HG03039 (cell line): ENCODE data around the gene EVI5.
"Not testable (repeated sequence)": the region's sequence is repeated elsewhere in the genome, so short reads cannot be mapped to it uniquely, and the experiment has no call there.

ENCODE experiments used
- ATAC-seq: cut with Tn5 transposase; IDR thresholded peaks from one replicate; pipeline ENCODE4 v1.9.1; 2021; ENCODE audit warnings: mild to moderate bottlenecking, moderate library complexity; ENCODE audit not compliant: unreplicated experiment

Gene EVI5

DNA sequence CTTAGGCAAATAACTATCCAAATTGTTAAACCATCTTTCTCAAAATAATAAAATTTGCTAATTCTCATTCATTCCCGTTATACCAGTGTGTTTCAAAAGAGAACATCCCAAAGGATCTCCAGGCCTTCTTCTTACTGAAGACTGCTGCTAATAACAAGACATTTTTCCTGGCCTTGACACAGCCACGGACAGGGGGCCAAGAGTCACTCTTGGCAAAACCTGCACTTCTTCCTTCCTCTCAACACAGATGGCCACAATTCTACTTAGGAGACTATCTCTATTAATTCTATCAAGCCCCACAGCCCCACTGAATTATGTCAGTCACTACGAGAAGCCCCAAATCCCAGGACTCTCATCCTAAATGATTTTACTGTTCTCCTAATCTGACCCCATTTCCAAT, 86.0 kb downstream of the EVI5 start:
- no peak for ATAC-seq

DNA sequence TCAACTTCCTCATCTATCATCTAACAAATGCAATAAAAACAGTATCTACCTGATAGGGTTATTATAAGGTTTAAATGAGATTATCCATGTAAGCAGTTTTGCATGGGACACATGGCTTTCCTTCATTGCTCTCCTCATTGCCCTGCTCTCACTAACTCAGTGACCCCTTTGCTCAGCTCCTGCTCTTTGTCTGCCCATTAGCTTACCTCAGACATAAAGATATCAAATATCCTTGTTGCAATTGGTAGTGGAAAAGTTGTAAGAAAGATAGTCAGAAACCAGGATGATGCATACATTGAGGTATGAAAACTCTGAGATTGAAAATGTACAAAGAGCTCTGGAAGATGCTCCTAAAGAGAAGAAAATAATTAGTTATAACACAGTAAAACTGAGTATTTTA, 89.8 kb downstream of the EVI5 start:
- no peak for ATAC-seq

DNA sequence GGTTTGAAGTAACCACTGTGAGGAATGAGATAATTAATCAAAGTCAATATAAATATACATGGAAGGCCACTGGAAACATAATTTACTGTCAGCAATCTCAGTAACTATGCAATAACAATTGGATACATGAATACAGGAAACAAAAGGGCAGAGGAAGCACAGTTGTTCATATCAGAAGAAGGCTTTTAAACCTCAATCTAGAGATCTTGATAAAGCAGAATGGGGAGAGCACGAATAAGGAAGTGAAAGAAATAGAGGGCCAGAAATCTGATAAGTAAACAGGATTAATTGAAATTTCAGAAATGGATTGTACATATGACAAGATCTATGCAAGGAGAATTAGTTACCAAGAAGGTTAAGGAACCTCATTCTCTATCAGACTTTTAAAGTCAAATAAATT, 93.0 kb downstream of the EVI5 start:
- ATAC-seq = no peak

DNA sequence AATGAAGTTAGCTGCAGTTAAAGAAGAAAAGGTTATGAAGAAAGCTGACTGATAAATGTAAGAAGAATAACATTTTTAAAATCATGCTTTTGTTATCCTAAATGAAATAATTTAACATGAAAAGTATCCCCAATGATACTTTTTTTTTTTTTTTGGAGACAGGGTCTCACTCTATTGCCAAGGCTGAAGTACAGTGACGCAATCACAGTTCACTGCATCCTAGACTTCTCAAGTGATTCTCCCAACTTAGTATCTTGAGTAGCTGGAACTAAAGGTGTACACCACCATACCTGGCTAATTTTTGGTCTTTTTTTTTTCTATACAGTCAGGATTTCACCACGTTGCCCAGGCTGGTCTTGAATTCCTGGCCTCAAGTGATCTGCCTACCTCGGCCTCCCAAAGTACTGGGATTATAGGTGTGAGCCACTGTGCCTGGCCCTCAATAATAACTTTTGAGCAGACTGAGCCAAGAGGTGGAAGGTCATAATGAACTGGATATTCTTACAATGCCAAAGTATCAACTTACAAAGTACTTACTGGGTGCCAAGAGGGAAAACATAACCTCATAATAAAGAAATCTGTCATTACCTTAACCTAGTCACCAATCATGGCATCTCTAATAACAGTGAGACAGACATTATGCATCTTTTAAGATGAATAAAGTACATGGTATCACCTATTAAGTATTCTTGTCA, 94.5 kb downstream of the EVI5 start:
- no peak for ATAC-seq

DNA sequence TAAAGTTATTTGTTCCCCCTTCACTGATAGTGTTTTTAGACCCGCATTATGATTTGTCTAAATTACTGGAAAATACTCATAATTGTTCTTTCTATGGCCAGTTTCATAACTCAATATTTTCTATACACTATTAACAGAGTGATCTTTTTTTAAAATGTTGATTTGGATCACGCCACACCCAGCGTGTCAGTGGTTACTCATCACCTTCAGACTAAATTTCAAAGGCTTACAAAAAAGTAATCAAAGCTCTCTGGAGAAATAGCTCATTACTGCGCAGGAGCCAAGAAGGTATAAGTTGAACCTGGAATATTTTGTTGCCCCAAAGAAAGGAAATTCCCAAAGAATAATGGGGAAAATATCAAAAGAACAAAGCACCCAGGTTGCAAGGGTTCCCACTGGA, 104.9 kb downstream of the EVI5 start:
- ATAC-seq = no peak

DNA sequence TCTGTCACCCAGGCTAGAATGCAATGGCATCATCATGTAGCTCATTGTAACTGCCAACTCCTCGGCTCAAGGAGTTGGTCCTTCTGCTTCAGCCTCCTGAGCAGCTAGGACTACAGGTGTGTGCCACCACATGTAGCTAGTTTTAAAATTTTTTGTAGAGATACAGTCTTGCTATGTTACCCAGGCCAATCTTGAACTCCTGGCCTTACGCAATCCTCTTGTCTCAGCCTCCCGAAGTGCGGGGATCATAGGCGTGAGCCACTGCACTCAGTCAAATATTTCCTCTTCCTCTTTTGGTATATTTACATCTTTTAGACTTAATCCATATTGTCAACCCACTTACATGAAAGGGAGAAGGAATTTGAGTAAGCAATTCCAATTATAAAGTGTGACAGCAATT, 121.1 kb downstream of the EVI5 start:
- no peak for ATAC-seq

DNA sequence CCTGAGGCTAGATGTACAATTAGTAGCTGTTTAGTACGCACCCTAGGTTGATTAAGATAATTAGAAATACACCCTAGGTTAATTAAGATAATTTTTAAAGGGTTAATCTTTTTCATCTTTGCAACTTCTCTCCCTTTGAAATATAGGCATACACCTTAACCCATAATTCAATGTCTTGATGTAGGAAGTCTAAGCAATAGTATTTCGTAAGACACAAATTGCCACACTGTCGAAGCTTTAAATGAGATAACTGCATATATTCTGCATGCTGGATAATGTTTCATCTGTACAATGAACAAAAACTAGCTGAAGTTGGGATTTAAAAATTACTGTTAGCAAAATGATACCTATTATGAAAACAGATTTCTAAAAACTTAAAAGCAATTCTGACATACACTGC, 122.9 kb downstream of the EVI5 start:
- ATAC-seq = no peak

DNA sequence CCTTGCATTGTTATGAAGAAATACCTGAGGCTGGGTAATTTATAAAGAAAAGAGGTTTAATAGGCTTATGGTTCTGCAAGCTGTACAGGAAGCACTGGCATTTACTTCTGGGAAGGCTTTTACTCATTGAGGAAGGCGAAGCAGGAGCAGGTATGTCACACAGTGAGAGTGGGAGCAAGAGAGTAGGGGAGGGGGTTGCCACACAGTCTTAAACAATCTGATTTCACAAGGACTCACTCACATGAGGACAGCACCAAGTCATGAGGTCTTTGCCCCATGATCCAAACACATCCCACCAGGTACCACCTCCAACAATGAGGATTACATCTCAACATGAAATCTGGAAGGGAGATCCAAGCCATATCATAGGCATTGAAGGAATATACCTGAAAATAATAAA, 127.2 kb downstream of the EVI5 start:
- ATAC-seq = no peak

DNA sequence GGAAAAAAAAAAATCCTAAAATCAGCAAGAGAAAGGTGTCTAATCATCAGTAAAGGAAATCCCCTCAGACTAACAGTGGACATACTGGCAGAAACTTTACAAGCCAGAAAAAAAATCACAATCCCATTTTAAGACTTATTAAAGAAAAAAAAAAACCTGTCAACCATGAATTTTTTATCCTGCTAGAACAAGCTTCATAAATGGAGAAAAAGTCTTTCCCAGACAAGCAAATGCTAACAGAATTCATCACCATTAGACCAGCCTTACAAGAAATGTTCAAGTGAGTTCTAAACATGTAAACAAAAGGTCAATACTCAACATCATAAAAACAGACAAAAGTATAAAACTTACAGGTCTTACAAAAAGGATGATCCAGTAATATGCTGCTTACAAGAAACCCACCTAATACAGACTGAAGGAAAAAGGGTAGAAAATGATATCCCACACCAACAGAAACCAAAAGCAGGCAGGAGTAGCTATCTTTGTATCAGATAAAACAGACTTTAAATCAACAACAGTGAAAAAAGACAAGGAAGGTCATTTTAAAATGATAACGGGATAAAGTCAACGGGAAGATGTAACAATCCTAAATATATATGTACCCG, 129.6 kb downstream of the EVI5 start:
- no peak for ATAC-seq

DNA sequence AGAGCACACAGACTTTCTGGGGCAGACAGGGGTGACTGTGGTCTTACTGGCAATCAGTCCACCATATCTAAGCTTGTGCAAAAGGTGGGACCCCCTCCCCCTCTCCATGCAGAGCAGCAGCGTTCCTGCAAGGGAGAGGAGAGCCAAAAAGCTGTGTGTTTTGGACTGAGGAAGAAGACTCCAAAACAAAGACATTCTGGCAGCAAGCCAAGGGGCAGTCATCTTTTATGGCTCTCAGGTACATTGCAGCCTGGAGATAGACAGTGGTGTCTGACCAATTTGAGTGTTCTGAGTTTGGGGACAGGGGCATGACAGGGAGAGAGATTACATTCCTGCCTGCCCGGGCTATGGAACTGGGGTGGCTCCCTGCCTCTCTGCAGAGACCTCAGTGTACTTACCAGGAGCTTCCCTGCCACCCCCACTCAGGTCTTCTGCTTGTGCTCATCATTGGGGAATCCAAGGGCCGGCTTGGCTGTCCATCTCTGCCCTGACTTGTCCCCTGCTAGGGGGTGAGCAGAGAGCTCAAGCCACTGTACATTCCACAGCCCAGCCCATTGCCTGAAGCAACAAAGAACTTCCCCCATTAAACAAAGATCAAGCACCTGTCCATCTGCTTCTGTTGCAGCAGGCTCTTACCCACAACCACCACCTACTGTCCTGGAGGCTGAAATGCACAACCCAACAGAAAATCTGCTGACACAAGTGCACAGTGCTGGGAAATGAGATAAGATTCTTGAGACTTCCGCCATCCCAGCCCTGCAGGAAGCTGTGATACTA, 131.1 kb downstream of the EVI5 start:
- no peak for ATAC-seq

DNA sequence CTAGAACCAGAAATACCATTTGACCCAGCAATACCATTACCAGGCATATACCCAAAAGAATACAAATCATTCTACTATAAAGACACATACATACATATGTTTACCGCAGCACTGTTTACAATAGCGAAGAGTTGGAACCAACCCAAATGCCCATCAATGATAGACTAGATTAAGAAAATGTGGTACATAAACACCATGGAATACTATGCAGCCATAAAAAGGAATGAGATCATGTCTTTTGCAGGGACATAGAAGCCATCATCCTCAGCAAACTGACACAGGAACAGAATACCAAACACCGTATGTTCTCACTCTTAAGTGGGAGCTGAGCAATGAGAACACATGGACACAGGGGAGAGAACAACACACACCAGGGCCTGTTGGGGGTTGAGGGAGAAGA, 144.2 kb downstream of the EVI5 start:
- not testable (repeated sequence) for ATAC-seq

DNA sequence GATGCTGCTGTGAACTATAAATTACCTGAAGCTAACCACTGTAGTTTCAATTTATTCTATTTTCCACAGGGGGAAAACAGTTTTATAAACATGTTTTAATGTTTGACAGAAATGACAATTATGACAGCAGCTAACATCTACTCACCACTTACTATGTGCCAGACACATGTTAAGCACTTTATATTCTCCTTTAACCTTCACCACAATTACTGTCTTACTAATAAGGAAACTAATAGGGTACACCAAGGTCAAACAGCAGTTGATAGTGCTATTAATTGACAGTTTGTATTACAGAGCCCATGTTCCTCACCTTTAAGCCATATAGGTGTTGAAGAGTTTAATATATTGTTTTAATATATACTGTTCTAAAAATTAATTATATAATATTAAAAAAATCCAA, 146.4 kb downstream of the EVI5 start:
- ATAC-seq = no peak

DNA sequence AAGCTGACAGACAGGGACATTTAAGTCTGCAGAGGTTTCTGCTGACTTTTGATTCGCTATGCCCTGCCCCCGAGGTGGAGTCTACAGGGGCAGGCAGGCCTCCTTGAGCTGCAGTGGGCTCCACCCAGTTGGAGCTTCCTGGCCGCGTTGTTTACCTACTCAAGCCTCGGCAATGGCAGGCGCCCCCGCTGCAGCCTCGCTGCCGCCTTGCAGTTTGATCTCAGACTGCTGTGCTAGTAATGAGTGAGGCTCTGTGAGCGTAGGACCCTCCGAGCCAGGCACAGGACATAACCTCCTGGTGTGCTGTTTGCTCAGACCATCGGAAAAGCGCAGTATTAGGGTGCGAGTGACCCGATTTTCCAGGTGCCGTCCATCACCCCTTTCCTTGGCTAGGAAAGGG, 149.7 kb downstream of the EVI5 start:
- ATAC-seq = not testable (repeated sequence)

DNA sequence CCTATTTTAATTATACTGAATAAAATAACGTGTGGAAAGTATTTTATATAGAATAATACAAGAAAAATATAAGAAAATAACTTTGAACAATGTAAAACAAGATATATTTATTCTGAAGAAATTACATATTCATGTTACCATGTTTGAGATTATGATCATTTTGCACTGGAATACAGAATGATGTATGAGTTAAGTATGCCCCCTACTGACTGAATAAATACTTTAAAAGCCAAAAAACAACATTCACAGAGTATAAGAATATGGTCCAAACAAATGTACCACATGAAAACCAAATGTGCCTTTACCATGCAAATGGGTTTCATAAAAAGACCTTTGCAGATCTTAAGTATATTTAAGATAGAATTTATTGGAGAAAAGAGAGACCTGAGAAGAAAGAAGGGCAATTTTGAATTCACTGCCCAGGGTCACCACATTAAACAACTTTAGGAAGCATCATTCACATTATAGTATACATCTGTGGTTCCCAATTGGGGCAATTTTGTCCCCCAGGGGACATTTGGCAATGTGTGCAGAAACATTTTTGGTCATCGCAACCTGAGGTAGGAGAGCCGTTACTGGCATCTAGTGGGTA, 161.6 kb downstream of the EVI5 start:
- no peak for ATAC-seq

DNA sequence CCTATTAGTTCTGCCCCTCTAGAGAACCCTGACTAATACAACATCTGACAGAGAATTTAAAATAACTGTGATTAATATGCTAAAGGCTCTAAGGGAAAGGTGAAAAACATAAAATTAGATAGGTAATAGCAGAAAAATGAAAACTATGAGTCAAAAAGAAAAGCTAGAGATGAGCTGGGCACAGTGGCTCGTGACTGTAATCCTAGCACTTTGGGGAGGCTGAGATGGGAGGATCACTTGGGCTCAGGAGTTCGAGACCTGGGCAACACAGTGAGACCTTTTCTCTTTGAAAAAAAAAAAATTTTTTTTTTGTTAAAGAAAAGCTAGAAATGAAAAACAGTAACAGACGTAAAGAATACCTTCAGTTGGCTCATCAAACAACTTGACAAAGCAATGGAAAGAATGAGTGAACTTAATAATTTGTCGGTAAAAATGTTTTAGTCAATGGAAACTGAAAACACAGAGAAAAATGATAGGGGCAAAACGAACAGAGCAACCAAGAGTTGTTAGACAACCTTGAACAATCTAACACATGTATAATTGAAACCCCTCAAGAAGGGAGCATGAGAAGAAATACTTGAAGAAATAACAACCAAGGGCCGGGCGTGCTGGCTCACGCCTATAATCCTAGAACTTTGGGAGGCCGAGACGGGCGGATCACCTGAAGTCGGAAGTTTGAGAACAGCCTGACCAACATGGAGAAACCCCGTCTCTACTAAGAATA, 165.3 kb downstream of the EVI5 start:
- no peak for ATAC-seq

DNA sequence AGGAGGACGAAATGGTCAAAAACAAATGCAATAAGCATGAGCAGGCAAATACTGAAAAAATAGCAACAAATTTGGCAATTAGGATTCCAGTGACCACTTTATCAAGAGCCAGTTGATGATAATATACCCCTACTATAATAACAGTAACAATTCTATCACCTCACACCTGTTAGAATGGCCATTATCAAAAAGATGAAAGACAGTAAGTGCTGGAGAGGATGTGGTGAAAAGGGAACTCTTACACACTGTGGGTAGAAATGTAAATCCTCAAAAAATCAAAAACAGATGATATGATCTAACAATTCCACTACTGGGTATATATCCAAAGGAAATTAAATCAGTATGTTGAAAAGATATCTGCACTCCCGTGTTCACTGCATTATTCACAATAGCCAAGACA, 183.9 kb downstream of the EVI5 start:
- no peak for ATAC-seq

DNA sequence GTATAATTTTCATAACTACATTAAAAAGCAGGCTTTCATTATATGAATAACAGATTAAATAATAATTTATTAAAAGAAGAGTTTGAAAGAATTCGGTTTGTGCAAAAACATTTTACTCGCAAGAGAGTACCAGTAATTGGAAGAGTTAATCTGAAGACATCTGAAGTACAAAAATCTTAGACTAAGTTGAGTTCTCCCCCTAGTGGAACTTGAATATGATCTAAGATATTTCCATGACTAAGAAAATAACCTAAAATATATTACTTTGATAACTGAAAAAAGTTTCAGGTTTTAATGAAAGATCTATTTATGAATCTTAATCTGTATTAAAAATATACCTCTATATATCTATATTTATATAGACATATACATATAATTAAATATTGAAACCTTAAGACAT, 185.7 kb downstream of the EVI5 start:
- ATAC-seq = no peak

DNA sequence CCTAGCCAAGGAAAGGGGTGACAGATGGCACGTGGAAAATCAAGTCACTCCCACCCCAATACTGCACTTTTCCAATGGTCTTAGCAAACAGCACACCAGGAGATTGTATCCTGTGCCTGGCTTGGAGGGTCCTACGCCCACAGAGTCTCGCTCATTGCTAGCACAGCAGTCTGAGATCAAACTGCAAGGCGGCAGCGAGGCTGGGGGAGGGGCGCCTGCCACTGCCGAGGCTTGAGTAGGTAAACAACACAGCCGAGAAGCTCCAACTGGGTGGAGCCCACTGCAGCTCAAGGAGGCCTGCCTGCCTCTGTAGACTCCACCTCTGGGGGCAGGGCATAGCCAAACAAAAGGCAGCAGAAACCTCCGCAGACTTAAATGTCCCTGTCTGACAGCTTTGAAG, 195.5 kb downstream of the EVI5 start:
- not testable (repeated sequence) for ATAC-seq

DNA sequence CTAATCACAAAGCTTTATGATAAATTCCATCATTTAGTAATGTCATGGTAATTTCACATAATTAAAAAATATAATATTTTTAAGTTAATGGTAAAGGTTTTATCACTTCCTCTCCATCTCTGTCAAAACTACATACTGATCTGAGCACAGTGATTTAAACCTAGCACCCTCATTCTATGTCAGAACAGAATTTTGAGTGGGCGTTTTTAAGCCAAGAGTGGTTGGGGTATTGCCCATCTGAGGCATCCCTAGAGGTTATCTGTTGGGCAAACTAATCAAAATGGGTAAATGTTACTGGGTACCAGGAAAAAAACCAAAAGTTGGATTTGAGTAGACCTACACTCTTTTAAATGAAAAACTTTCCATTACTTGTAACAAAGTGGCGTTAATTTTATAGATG, 197.5 kb downstream of the EVI5 start:
- no peak for ATAC-seq

DNA sequence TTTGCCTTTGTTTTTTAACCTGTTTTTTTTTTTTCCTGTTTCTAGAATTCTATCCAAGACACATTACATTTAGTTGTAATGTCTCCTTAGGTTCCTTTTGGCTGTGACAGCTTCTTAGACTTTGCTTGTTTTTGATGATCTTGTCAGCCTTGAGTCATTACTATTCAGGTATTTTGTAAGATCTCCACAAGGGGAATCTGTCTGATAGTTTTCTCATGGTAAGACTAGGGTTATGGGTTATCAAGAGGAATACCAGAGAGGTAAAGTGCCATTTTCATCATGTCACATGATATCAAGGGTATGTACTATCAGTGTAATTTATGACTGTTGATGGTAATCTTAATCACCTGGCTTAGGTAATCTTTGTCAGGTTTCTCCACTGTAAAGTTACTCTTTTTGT, 199.1 kb downstream of the EVI5 start:
- ATAC-seq = no peak

DNA sequence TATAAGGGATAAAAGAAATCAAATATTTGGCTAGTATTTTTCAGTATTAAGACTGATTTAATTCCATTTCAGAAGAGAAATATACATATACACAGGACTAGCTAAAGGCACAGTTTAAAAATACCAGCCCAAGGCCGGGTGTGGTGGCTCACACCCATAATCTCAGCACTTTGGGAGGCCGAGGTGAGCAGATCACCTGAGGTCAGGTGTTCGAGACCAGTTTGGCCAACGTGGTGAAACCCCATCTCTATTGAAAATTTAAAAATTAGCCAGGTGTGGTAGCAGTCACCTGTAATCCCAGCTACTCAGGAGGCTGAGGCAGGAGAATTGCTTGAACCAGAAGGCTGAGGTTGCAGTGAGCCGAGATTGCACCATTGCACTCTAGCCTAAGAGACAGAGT, 200.1 kb downstream of the EVI5 start:
- not testable (repeated sequence) for ATAC-seq
